ENCODE measurements around the gene C11orf97.
A peak's percentile ranks its signal among the peaks of the same experiment; 100 is the strongest.
"Not testable (repeated sequence)": the region's sequence is repeated elsewhere in the genome, so short reads cannot be mapped to it uniquely, and the experiment has no call there.

Gene C11orf97

DNA sequence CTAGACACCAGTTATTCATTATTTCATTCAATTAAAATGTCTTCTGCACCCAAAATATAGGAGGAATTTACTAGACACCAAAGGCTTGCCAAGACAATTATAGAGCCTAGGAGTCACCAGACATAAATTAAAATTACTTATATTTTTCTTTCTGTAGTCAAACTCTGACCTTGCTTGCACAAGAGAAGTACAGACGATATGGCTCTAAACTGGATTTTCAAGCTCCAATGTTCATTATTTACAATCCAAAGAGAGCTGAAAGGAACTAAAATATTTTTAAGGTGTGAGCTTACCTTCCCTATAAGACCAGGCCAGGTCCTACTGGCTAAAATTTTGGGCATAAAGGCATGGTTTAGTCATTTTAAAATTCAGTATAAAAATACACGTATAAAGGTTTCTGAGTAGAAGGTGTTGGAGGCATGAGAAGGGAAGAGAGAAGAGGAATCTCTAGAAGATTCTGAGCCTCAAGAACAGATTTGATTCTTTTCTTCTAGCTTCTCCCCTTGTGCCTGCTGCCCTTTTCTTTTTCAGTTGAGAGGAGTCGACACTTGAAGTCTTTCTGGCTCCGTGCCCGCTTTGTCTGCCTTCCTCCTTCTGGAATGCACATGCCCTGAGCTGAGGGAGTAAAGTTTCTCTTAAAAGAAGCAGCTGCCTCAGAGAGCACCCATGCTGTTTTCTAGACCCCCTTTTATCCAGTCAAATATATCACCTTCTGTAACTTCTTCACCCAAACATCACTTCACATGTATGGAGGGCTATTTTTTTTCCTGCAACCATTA, 13.5 kb downstream of the C11orf97 start:
- DNase-seq (no peak), ATAC-seq (no peak)

GRCh38 chr11:94526645-94527438, 14.6 kb downstream of the C11orf97 start:
- ATAC-seq: no peak

GRCh38 chr11:94528551-94528950, 16.3 kb downstream of the C11orf97 start:
- no peak for ATAC-seq
- DNase-seq: no peak

More at GRCh38 chr11:94526645-94527438, 14.6 kb downstream of the C11orf97 start:
- no peak for DNase-seq

DNA sequence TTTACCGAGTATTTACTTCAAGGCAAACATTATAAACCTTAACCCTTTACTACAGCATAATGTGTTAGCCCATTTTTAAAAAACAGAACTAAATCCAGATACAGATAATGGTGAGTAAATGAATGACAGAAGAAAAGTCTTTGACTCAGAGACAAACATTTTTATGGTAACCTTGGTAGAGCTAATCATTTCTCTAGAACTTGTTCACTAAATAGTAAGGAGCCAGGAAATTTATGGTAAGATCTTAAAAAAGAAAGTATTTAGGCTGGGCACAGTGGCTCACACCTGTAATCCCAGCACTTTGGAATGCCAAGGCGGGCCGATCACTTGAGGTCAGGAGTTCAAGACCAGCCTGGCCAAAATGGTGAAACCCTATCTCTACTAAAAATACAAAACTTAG, 19.9 kb downstream of the C11orf97 start:
- DNase-seq: no peak

GRCh38 chr11:94533206-94533605, 20.9 kb downstream of the C11orf97 start:
- DNase-seq (no peak), ATAC-seq (no peak)

More for the DNA sequence above, 19.9 kb downstream of the C11orf97 start:
- no peak for ATAC-seq

GRCh38 chr11:94533696-94534630, 21.7 kb downstream of the C11orf97 start:
- ATAC-seq (no peak), DNase-seq (no peak)

DNA sequence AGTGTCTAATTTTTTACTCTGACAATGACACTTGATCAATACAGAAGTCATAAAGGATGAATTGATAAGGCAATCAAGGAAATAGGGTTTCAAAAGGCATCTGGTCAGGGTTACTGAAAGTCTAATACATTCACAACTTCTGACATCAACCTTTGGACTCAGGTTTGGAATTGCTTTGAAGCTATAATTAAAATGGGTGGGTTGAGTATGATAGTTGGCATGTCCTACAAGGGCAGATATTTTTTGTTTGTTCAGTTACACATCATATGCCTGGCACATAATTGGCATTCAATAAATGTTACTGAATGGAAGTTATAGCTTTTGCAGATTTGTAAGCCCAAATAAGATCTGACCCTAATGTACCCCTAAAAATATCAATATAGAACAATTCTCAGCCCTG, 24.1 kb downstream of the C11orf97 start:
- no peak for ATAC-seq
- no peak for DNase-seq

DNA sequence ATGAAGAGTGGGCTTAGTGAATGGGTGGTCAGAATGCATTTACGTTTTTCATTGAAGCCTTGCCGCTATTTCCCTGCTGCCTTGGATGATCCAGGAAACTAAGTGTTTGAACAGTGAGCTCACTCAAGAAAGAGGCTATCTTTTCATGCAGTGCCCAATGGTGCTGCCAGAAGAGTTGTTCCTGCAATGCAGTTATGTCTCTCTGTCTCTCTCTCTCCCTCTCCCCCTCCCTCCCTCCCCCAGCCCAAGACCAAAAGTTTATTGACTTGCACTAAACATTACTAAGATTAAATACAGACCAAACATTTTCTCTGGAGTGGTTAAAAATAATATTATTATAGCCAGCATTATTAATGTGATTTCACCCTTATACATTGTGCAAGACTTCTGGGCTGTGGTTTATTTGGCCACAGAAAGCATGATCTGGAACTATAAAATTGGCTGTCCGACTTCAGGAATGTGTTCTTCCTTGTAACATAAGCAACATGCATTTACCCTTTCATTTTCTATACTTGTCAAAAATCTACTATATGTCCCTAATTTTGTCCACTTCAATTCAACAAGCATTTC, 24.9 kb downstream of the C11orf97 start:
- DNase-seq (no peak), ATAC-seq (no peak)

GRCh38 chr11:94539420-94539819, 27.2 kb downstream of the C11orf97 start:
- DNase-seq (no peak), ATAC-seq (no peak)

DNA sequence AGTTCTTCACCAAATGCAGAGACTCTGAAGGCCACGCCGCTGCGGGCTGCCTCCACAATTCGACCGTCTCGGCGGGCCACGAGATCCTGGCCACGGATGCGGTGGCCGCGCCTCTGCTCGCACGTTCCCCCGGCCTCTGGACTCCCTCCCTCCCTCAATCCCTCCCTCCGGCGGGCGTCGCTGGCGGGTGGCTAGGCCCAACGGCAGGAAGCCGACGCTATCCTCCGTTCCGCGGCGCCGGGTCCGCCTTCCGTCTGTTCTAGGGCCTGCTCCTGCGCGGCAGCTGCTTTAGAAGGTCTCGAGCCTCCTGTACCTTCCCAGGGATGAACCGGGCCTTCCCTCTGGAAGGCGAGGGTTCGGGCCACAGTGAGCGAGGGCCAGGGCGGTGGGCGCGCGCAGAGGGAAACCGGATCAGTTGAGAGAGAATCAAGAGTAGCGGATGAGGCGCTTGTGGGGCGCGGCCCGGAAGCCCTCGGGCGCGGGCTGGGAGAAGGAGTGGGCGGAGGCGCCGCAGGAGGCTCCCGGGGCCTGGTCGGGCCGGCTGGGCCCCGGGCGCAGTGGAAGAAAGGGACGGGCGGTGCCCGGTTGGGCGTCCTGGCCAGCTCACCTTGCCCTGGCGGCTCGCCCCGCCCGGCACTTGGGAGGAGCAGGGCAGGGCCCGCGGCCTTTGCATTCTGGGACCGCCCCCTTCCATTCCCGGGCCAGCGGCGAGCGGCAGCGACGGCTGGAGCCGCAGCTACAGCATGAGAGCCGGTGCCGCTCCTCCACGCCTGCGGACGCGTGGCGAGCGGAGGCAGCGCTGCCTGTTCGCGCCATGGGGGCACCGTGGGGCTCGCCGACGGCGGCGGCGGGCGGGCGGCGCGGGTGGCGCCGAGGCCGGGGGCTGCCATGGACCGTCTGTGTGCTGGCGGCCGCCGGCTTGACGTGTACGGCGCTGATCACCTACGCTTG, 31.7 kb downstream of the C11orf97 start, which contains the start of gene FUT4:
Gene FUT4 (plus strand): TSS at position 227 of the 951 bp plus-strand sequence. CDS start 213 bp downstream, at position 440.
- ATAC-seq: peak; percentile 91
- peak; percentile 81 for DNase-seq

DNA sequence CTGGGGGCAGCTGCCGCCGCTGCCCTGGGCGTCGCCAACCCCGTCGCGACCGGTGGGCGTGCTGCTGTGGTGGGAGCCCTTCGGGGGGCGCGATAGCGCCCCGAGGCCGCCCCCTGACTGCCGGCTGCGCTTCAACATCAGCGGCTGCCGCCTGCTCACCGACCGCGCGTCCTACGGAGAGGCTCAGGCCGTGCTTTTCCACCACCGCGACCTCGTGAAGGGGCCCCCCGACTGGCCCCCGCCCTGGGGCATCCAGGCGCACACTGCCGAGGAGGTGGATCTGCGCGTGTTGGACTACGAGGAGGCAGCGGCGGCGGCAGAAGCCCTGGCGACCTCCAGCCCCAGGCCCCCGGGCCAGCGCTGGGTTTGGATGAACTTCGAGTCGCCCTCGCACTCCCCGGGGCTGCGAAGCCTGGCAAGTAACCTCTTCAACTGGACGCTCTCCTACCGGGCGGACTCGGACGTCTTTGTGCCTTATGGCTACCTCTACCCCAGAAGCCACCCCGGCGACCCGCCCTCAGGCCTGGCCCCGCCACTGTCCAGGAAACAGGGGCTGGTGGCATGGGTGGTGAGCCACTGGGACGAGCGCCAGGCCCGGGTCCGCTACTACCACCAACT, 32.5 kb downstream of the C11orf97 start:
- DNase-seq (peak; percentile 11), ATAC-seq (peak; percentile 3)

- no peak for ATAC-seq
- no peak for DNase-seq
Measured at GRCh38 chr11:94545264-94546161, 33.3 kb downstream of the C11orf97 start.

GRCh38 chr11:94546162-94546470, 33.9 kb downstream of the C11orf97 start:
- DNase-seq: no peak
- no peak for ATAC-seq

DNA sequence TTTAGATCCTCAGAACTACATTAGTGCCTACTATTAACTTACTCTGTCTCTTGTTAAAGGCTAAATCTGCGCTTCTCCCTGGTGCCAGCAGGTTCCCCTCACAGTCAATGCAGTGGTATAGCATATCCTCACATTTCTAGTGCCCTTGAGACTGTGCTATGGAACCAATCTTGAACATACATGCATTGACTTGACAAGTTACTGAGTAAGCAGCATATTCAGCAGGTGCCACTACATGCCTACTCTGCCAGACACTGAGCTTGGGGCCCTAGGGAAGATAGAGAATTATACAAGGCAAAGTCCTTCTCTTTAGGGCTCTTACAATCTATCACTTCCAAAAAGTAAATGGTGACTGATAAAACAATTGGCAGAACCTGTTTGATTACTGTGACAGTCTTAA, 34.6 kb downstream of the C11orf97 start:
- no peak for DNase-seq
- ATAC-seq: no peak

GRCh38 chr11:94549146-94549545, 36.9 kb downstream of the C11orf97 start:
- DNase-seq (no peak), ATAC-seq (no peak)

- no peak for DNase-seq
- ATAC-seq: no peak
Measured at GRCh38 chr11:94550513-94550912, 38.3 kb downstream of the C11orf97 start.

- DNase-seq (no peak), ATAC-seq (no peak)
Measured at GRCh38 chr11:94553938-94554337, 41.7 kb downstream of the C11orf97 start.

DNA sequence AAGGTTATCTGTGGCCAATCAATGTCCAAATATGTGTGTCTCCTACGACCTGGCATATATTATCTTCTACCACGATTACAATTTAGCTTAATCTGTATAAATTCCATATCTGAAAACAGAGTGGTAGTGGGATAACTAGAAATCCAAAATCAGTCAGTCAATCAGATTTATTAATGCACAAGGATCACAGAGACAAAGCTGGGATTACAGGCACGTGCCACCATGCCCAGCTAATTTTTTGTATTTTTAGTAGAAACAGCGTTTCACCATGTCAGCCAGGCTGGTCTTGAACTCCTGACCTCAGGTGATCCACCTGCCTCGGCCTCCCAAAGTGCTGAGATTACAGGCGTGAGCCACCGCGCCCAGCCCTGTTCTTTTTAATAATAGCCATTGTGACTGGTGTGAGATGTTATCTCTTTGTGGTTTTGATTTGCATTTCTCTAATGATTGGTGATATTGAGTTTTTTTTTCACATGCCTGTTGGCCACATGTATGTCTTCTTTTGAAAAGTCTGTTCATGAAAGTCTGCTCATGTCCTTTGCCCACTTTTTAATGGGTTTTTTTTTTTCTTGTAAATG, 43.6 kb downstream of the C11orf97 start:
- not testable (repeated sequence) for DNase-seq, ATAC-seq

GRCh38 chr11:94557421-94557820, 45.2 kb downstream of the C11orf97 start:
- ATAC-seq: no peak
- no peak for DNase-seq

Data from stimulated activated naive CD8-positive, alpha-beta T cell treated with anti-CD3 and anti-CD28 coated beads, Interleukin-15, Interleukin-2, amounts not matched to agents 100 U/mL and 50 U/mL, for 24 hours (primary cell).